A549 (cell line): ENCODE data around the gene ZSWIM7. TPM values are rescaled to one million over a fixed set of nuclear protein-coding genes. Genes with fewer than 3 reads are reported as not detected.

ENCODE experiments used
- ATAC-seq, 2 experiments: fragments of 200-7000 bp in 1 of 2; fragments of >200 bp in 1 of 2; cut with Nextera tagmentation in 1 of 2; cut with Tn5 transposase in 1 of 2; 3 replicates each; pipeline versions ENCODE4 v1.8.0 to v1.9.1; 2018 to 2020; ENCODE audit warnings: mild to moderate bottlenecking in 1 of 2, moderate library complexity in 1 of 2
- CTCF ChIA-PET: fragments of 300-600 bp; sonication (Branson Sonifier 250); formaldehyde crosslinking; extraction: SDS; loops from one replicate; lab custom pipeline; 2021; ENCODE audit warnings: antibody characterized with exemption, inconsistent platforms; lab: Yijun Ruan, JAX
- POLR2A ChIA-PET: fragments of 350-600 bp; formaldehyde crosslinking; extraction: SDS; loops from one replicate; lab custom pipeline; 2021; ENCODE audit warnings: antibody characterized with exemption, inconsistent platforms; lab: Yijun Ruan, JAX
- DNase-seq, 2 experiments: peaks; one replicate each; pipeline versions ENCODE4 v3.0.0 to v3.0.0-alpha.2; 2011 to 2016; ENCODE audit warnings: low read depth in 1 of 2, low spot score in 1 of 2
- FAIRE-seq: peaks from 2 replicates; lab custom pipeline; 2011; peaks lifted over from hg19 to GRCh38; lab: Jason Lieb, UNC
- H3K27ac ChIP-seq, 2 experiments: fragments of >200 bp; sonication (Bioruptor Twin); formaldehyde crosslinking; 3 replicates each; pipeline ENCODE4 v1.5.1; 2016 to 2017
- H3K4me1 ChIP-seq: fragments of >200 bp; sonication (Bioruptor Twin); formaldehyde crosslinking; 3 replicates; pipeline ENCODE4 v1.6.1; 2016
- H3K4me2 ChIP-seq: fragments of >200 bp; sonication (Bioruptor Twin); formaldehyde crosslinking; 3 replicates; pipeline ENCODE4 v1.6.1; 2016
- H3K4me3 ChIP-seq: fragments of >200 bp; sonication (Bioruptor Twin); formaldehyde crosslinking; 3 replicates; pipeline ENCODE4 v1.5.1; 2016
- H3K9me3 ChIP-seq: fragments of >200 bp; sonication (Bioruptor Twin); formaldehyde crosslinking; 3 replicates; pipeline ENCODE4 v1.6.1; 2016
- CBX2 ChIP-seq: fragments of 200-600 bp; sonication (generic); IDR thresholded peaks from 2 replicates; pipeline ENCODE4 v1.6.1; 2016; ENCODE audit warnings: low read depth, mild to moderate bottlenecking, borderline replicate concordance
- GATA3 ChIP-seq: IDR thresholded peaks from 2 replicates; pipeline ENCODE4 v1.6.1; 2012; ENCODE audit warnings: borderline replicate concordance
- HDAC2 ChIP-seq: fragments of 200-600 bp; sonication (generic); IDR thresholded peaks from 2 replicates; pipeline ENCODE4 v1.6.1; 2016
- HEYL ChIP-seq: fragments of 250-450 bp; sonication (Bioruptor Pico); IDR thresholded peaks from 2 replicates; pipeline ENCODE4 v1.8.0; 2021; ENCODE audit warnings: mild to moderate bottlenecking, moderate library complexity
- KDM1A ChIP-seq: fragments of 200-600 bp; sonication (generic); IDR thresholded peaks from 2 replicates; pipeline ENCODE4 v1.6.1; 2016; ENCODE audit warnings: low read depth, mild to moderate bottlenecking
- KDM5A ChIP-seq: fragments of 200-600 bp; sonication (generic); IDR thresholded peaks from 2 replicates; pipeline ENCODE4 v1.6.1; 2016; ENCODE audit warnings: antibody characterized with exemption, mild to moderate bottlenecking
- MAFK ChIP-seq: fragments of 450-650 bp; IDR thresholded peaks from 2 replicates; pipeline ENCODE4 v1.6.1; 2014; ENCODE audit not compliant: partially characterized antibody
- RAD21 ChIP-seq, 2 experiments: fragments of >200 bp in 1 of 2; sonication (Bioruptor Twin) in 1 of 2; formaldehyde crosslinking in 1 of 2; IDR thresholded peaks in 1 of 2; conservative IDR thresholded peaks in 1 of 2; 2 replicates in 1 of 2; 3 replicates in 1 of 2; pipeline ENCODE4 v1.6.1; 2012 to 2018; ENCODE audit warnings: inconsistent platforms in 1 of 2
- RCOR1 ChIP-seq: fragments of 150-350 bp; IDR thresholded peaks from 2 replicates; pipeline ENCODE4 v1.6.1; 2014; ENCODE audit warnings: antibody characterized with exemption, low read length, low read depth
- RFX5 ChIP-seq: fragments of 450-650 bp; IDR thresholded peaks from 2 replicates; pipeline ENCODE4 v1.7.1; 2014; ENCODE audit warnings: antibody characterized with exemption, mild to moderate bottlenecking, moderate library complexity
- SREBF2 ChIP-seq: fragments of 450-650 bp; IDR thresholded peaks from 2 replicates; pipeline ENCODE4 v1.6.1; 2014; ENCODE audit warnings: mild to moderate bottlenecking, moderate library complexity
- ZFP36 ChIP-seq: fragments of 450-650 bp; IDR thresholded peaks from 2 replicates; pipeline ENCODE4 v1.6.1; 2014; ENCODE audit warnings: borderline replicate concordance; ENCODE audit not compliant: partially characterized antibody
- WGBS: methylation state at CpG from one replicate; pipeline ENCODE4 v1.1.6; 2017; ENCODE audit errors: missing lambda C conversion rate; 5-methylcytosine and 5-hydroxymethylcytosine counted together
- polyA plus RNA-seq, 4 experiments: library from polyadenylated mRNA; depleted of rRNA in 3 of 4; stranded (reverse); fragments of >200 nt; fragmentation: RNase III in 1 of 4; extraction: RNeasy Plus Mini Kit Qiagen cat#74134 plus additional on column Dnase treatment in 1 of 4; gene quantifications; 2 replicates in 3 of 4; 3 replicates in 1 of 4; pipeline ENCODE4 v1.2.3, GENCODE V29; 2011 to 2017
- TF ChIP-seq, protein P1 (sequence below): fragments of 200-600 bp; sonication (generic); IDR thresholded peaks from 2 replicates; pipeline ENCODE4 v1.6.1; 2016; ENCODE audit warnings: antibody characterized with exemption, mild to moderate bottlenecking, moderate library complexity
- TF ChIP-seq, protein P2 (sequence below): IDR thresholded peaks from 2 replicates; pipeline ENCODE4 v1.6.1; 2012
- TF ChIP-seq, protein P3 (sequence below): fragments of 250-450 bp; sonication (Bioruptor Pico); IDR thresholded peaks from 2 replicates; pipeline ENCODE4 v1.5.0; 2021; ENCODE audit warnings: mild to moderate bottlenecking, moderate library complexity, borderline replicate concordance
- TF ChIP-seq, protein P4 (sequence below): fragments of 250-450 bp; sonication (Bioruptor Pico); IDR thresholded peaks from 2 replicates; pipeline ENCODE4 v1.5.0; 2020; ENCODE audit warnings: low read depth, mild to moderate bottlenecking, moderate library complexity
- TF ChIP-seq, protein P5 (sequence below): fragments of 450-650 bp; IDR thresholded peaks from 2 replicates; pipeline ENCODE4 v1.6.1; 2014; ENCODE audit warnings: antibody characterized with exemption

Gene ZSWIM7
- polyA plus RNA-seq, 2 of the 4 experiments (the other 2 are of a cell fraction) = 60.0 to 65.5 TPM

DNA sequence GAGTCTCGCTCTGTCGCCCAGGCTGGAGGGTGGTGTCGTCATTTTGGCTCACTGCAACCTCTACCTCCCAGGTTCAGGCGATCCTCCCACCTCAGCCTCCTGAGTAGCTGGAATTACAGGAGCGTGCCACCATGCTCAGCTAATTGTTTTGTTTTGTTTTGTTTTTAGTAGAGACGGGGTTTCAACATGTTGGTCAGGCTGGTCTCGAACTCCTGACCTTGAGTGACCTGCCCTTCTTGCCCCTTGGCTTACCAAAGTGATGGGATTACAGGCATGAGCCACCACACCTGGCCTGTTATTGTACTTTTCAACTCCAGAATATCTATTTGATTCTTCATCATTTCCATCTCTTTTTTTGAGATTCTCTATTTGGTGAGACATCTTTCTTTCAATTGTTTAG lies 63.6 kb downstream of the ZSWIM7 start:
- whole genome bisulfite sequencing = 90% methylated on average over 7 of the region's 7 CpGs
- TF ChIP-seq RAD21 (conservative IDR thresholded peaks at IDR 0.05 in 1 of 2, IDR thresholded peaks at IDR 0.05 in 1 of 2) = no peak
- TF ChIP-seq CBX2 = no peak
- no peak for TF ChIP-seq ZFP36
- TF ChIP-seq, protein P1, sequence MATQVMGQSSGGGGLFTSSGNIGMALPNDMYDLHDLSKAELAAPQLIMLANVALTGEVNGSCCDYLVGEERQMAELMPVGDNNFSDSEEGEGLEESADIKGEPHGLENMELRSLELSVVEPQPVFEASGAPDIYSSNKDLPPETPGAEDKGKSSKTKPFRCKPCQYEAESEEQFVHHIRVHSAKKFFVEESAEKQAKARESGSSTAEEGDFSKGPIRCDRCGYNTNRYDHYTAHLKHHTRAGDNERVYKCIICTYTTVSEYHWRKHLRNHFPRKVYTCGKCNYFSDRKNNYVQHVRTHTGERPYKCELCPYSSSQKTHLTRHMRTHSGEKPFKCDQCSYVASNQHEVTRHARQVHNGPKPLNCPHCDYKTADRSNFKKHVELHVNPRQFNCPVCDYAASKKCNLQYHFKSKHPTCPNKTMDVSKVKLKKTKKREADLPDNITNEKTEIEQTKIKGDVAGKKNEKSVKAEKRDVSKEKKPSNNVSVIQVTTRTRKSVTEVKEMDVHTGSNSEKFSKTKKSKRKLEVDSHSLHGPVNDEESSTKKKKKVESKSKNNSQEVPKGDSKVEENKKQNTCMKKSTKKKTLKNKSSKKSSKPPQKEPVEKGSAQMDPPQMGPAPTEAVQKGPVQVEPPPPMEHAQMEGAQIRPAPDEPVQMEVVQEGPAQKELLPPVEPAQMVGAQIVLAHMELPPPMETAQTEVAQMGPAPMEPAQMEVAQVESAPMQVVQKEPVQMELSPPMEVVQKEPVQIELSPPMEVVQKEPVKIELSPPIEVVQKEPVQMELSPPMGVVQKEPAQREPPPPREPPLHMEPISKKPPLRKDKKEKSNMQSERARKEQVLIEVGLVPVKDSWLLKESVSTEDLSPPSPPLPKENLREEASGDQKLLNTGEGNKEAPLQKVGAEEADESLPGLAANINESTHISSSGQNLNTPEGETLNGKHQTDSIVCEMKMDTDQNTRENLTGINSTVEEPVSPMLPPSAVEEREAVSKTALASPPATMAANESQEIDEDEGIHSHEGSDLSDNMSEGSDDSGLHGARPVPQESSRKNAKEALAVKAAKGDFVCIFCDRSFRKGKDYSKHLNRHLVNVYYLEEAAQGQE = no peak
- TF ChIP-seq RCOR1 = no peak
- no peak for TF ChIP-seq KDM1A
- TF ChIP-seq KDM5A = no peak
- TF ChIP-seq SREBF2 = no peak
- no peak for TF ChIP-seq GATA3
- no peak for TF ChIP-seq HDAC2
- Histone ChIP-seq H3K4me3 (no peak overlapping the region), H3K9me3 (no peaks in the 10 kb centered on the region), H3K4me1 (no peaks in the 10 kb centered on the region), H3K27ac (no peak overlapping the region), H3K4me2 (no peak overlapping the region)
- FAIRE-seq (no peak), DNase-seq (no peak), ATAC-seq (no peak)
- ChIA-PET POLR2A (no interaction called here), CTCF (interaction anchor here (1.4 to 4.9 kb wide), 2 partner anchors 9 to 107 kb away, joined by 3 to 41 read pairs; partner anchors contain the start of gene ADORA2B)

DNA sequence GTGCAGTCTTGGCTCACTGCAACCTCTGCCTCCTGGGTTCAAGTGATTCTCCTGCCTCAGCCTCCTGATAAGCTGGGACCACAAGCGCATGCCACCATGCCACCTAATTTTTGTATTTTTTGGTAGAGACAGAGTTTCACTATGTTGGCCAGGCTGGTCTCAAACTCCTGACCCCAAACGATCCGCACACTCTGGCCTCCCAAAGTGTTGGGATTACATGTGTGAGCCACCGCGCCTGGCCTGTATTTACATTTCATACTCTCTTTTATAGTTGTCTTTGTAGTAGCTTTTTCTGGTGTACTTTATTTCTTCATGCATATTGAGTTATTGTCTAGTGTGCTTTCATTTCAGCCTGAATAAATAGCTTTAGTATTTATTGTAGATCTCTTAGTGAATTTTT lies 64.6 kb downstream of the ZSWIM7 start:
- no peaks in the 10 kb centered on the region for H3K9me3 ChIP-seq
- FAIRE-seq (peak; percentile 56), DNase-seq (no peak)
- H3K4me1 ChIP-seq = no peaks in the 10 kb centered on the region
- POLR2A ChIA-PET = no interaction called here
- H3K27ac ChIP-seq = no peak overlapping the region
- no peak for TF ChIP-seq CBX2
- TF ChIP-seq, protein P2, sequence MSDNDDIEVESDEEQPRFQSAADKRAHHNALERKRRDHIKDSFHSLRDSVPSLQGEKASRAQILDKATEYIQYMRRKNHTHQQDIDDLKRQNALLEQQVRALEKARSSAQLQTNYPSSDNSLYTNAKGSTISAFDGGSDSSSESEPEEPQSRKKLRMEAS = no peak
- TF ChIP-seq, protein P3, sequence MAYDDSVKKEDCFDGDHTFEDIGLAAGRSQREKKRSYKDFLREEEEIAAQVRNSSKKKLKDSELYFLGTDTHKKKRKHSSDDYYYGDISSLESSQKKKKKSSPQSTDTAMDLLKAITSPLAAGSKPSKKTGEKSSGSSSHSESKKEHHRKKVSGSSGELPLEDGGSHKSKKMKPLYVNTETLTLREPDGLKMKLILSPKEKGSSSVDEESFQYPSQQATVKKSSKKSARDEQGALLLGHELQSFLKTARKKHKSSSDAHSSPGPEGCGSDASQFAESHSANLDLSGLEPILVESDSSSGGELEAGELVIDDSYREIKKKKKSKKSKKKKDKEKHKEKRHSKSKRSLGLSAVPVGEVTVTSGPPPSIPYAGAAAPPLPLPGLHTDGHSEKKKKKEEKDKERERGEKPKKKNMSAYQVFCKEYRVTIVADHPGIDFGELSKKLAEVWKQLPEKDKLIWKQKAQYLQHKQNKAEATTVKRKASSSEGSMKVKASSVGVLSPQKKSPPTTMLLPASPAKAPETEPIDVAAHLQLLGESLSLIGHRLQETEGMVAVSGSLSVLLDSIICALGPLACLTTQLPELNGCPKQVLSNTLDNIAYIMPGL (CRISPR knock-in tag) = no peak
- no peak for TF ChIP-seq RFX5
- TF ChIP-seq, protein P4, sequence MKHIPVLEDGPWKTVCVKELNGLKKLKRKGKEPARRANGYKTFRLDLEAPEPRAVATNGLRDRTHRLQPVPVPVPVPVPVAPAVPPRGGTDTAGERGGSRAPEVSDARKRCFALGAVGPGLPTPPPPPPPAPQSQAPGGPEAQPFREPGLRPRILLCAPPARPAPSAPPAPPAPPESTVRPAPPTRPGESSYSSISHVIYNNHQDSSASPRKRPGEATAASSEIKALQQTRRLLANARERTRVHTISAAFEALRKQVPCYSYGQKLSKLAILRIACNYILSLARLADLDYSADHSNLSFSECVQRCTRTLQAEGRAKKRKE (CRISPR knock-in tag) = no peak
- no peak for TF ChIP-seq MAFK
- TF ChIP-seq, all 56 proteins: peak for 0
- Histone ChIP-seq H3K4me2 (no peak overlapping the region), H3K4me3 (no peak overlapping the region)
- CTCF ChIA-PET = interaction anchor here (4.9 kb wide), 1 partner anchor 10 kb away, joined by 41 read pairs; the partner anchor contains the start of gene ADORA2B
- 92% methylated on average over 5 of the region's 5 CpGs for WGBS
- no peak for ATAC-seq

DNA sequence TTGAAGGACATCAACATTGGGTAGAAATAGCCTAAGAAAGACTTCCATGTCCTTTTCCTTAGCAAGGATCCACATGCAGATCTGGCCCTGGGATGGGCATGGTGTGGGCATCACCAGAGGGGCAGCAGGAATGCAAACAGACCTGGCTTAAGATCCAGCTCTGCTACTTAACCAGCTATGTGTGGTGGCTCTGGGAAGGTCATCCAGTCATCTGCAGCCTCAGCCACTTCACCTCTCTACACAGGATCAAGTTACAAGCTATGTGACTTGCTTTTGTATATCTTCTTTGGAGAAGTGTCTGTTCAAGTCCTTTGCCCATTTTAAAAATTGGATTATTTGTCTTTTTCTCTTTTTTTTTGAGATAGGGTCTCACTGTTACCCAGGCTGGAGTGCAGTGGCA lies 68.1 kb downstream of the ZSWIM7 start:
- ATAC-seq (peak in 1 of 2 experiments; percentile 30; a peak in 1 of 6 replicates), DNase-seq (no peak), FAIRE-seq (no peak)
- Histone ChIP-seq H3K4me1 (no peaks in the 10 kb centered on the region), H3K27ac (no peak overlapping the region), H3K4me3 (no peak overlapping the region), H3K9me3 (no peaks in the 10 kb centered on the region), H3K4me2 (no peak overlapping the region)
- TF ChIP-seq HDAC2 (no peak), SREBF2 (no peak), HEYL (CRISPR knock-in tag) (no peak), ZFP36 (no peak)
- TF ChIP-seq, protein P5, sequence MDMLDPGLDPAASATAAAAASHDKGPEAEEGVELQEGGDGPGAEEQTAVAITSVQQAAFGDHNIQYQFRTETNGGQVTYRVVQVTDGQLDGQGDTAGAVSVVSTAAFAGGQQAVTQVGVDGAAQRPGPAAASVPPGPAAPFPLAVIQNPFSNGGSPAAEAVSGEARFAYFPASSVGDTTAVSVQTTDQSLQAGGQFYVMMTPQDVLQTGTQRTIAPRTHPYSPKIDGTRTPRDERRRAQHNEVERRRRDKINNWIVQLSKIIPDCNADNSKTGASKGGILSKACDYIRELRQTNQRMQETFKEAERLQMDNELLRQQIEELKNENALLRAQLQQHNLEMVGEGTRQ = no peak
- ChIA-PET POLR2A (no interaction called here), CTCF (interaction anchor here (1.4 to 4.7 kb wide), 3 partner anchors 9 to 67 kb away, joined by 5 to 35 read pairs (median 6); partner anchors contain the start of genes ADORA2B and ZSWIM7)
